Peyer's patch (tissue), 4 donors: ENCODE results near the gene MATN3.

Source experiments
- POLR2A ChIP-seq, 2 donors: fragments of 450-650 bp; IDR thresholded peaks; one replicate each; pipeline ENCODE4 v1.5.1; 2017; ENCODE audit warnings: antibody characterized with exemption in 2 of 2, mild to moderate bottlenecking in 2 of 2, moderate library complexity in 2 of 2
- TF ChIP-seq, protein P1 (sequence below), 6 experiments: fragments of 450-650 bp in 4 of 6; fragments of 200-600 bp in 2 of 6; sonication (generic) in 1 of 6; IDR thresholded peaks; one replicate each; pipeline ENCODE4 v1.5.1; 2017 to 2019; ENCODE audit warnings: antibody characterized with exemption in 6 of 6, mild to moderate bottlenecking in 3 of 6, moderate library complexity in 1 of 6

DNA sequence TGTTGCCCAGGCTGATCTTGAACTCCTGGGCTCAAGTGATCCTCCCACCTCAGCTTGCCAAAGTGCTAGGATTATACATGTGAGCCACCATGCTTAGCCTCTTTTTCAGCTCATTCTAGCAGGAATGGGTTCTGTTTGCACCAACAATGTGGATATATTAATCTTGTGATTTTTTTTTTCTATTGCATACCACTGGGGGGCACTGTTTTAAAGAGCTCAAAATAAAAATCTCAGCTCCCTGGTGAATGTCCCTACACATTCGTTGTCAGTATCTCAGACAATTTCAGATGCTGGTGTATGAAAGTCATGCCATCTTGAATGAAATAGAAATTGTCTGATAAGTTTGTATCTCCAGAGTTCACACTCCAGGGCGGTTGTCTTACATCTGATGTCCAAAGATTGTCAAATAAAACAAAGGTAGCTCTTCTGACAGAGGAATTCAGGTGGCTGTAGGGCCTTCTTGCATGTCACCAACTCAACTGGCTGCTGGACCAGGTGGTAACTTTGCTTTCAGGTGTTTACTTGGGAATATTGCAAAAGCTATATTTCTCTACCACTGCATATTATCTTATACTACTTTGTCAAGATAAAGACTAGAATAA lies 3.1 kb upstream of the MATN3 start:
- TF ChIP-seq, protein P1, sequence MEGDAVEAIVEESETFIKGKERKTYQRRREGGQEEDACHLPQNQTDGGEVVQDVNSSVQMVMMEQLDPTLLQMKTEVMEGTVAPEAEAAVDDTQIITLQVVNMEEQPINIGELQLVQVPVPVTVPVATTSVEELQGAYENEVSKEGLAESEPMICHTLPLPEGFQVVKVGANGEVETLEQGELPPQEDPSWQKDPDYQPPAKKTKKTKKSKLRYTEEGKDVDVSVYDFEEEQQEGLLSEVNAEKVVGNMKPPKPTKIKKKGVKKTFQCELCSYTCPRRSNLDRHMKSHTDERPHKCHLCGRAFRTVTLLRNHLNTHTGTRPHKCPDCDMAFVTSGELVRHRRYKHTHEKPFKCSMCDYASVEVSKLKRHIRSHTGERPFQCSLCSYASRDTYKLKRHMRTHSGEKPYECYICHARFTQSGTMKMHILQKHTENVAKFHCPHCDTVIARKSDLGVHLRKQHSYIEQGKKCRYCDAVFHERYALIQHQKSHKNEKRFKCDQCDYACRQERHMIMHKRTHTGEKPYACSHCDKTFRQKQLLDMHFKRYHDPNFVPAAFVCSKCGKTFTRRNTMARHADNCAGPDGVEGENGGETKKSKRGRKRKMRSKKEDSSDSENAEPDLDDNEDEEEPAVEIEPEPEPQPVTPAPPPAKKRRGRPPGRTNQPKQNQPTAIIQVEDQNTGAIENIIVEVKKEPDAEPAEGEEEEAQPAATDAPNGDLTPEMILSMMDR (IDR thresholded peaks at IDR 0.05) = peak; percentile 27 to 70 (median 68)
- TF ChIP-seq POLR2A (IDR thresholded peaks at IDR 0.05) = no peak
